ENCODE measurements around the gene PTPRN2.

Gene PTPRN2

GRCh38 chr7:158452331-158452730, 135.3 kb downstream of the PTPRN2 start:
- DNase-seq (ENCODE audit: low spot score): no peak
- in situ Hi-C loops (cut with MboI; ENCODE audit: low sequenced_read_pairs, unreplicated experiment): no loop called here
- no peak for TF ChIP-seq CTCF (IDR thresholded peaks at IDR 0.05; ENCODE audit: borderline replicate concordance, control extremely low read depth, extremely low read depth, insufficient read depth, missing control alignments)

- no peak for DNase-seq (ENCODE audit: low spot score)
- TF ChIP-seq CTCF (IDR thresholded peaks at IDR 0.05; ENCODE audit: borderline replicate concordance, control extremely low read depth, extremely low read depth, insufficient read depth, missing control alignments): no peak
- in situ Hi-C loops (cut with MboI; ENCODE audit: low sequenced_read_pairs, unreplicated experiment): no loop called here
Observed at GRCh38 chr7:158450476-158451124, 137.0 kb downstream of the PTPRN2 start.

- TF ChIP-seq CTCF (IDR thresholded peaks at IDR 0.05; ENCODE audit: borderline replicate concordance, control extremely low read depth, extremely low read depth, insufficient read depth, missing control alignments): no peak
- DNase-seq (ENCODE audit: low spot score): no peak
- in situ Hi-C loops (cut with MboI; ENCODE audit: low sequenced_read_pairs, unreplicated experiment): no loop called here
Observed at GRCh38 chr7:158449942-158450341, 137.7 kb downstream of the PTPRN2 start.

GRCh38 chr7:158449266-158449665, 138.4 kb downstream of the PTPRN2 start:
- DNase-seq (ENCODE audit: low spot score): no peak
- in situ Hi-C loops (cut with MboI; ENCODE audit: low sequenced_read_pairs, unreplicated experiment): no loop called here
- TF ChIP-seq CTCF (IDR thresholded peaks at IDR 0.05; ENCODE audit: borderline replicate concordance, control extremely low read depth, extremely low read depth, insufficient read depth, missing control alignments): no peak

- TF ChIP-seq CTCF (IDR thresholded peaks at IDR 0.05; ENCODE audit: borderline replicate concordance, control extremely low read depth, extremely low read depth, insufficient read depth, missing control alignments): no peak
- in situ Hi-C loops (cut with MboI; ENCODE audit: low sequenced_read_pairs, unreplicated experiment): no loop called here
- no peak for DNase-seq (ENCODE audit: low spot score)
Observed at GRCh38 chr7:158448430-158449100, 139.1 kb downstream of the PTPRN2 start.

GRCh38 chr7:158447506-158448171, 140.0 kb downstream of the PTPRN2 start:
- in situ Hi-C loops (cut with MboI; ENCODE audit: low sequenced_read_pairs, unreplicated experiment): no loop called here
- TF ChIP-seq CTCF (IDR thresholded peaks at IDR 0.05; ENCODE audit: borderline replicate concordance, control extremely low read depth, extremely low read depth, insufficient read depth, missing control alignments): no peak
- no peak for DNase-seq (ENCODE audit: low spot score)
